Dedifferentiated amniotic fluid mesenchymal stem cell (primary cell): Measurements from ENCODE around the gene CTSS.

ENCODE experiments used
- DNase-seq: peaks from one replicate; pipeline ENCODE4 v3.0.0-alpha.2; 2016; ENCODE audit errors: extremely low spot score

Gene CTSS

GRCh38 chr1:150696995-150697927 is 68.3 kb downstream of the CTSS start, which contains the start of gene GOLPH3L:
Gene GOLPH3L, minus strand, starts transcription at chr1:150697154. Its CDS starts 2,316 bp downstream, at chr1:150694838.
- peak; percentile 98 for DNase-seq

DNA sequence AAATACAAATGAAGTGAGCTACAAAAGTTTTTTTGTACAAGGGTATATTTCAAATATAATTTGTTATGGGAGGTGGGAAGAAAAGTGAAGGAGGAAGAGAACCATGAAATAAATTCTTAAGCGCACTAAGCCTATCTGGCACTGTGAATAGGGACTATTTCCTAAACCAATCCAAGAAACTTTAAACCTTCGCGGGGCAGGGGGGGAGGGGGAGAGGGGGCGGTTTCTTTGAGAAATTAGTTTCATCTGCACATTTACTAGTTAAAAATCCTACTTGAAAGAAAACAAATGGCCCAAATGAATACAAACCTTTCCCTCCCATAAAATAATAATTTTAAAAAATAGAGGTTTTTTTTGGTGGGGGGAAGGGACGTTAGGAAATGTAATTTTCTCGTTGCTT is 69.0 kb downstream of the CTSS start:
- no peak for DNase-seq

GRCh38 chr1:150696162-150696561 is 69.4 kb downstream of the CTSS start:
- no peak for DNase-seq

DNA sequence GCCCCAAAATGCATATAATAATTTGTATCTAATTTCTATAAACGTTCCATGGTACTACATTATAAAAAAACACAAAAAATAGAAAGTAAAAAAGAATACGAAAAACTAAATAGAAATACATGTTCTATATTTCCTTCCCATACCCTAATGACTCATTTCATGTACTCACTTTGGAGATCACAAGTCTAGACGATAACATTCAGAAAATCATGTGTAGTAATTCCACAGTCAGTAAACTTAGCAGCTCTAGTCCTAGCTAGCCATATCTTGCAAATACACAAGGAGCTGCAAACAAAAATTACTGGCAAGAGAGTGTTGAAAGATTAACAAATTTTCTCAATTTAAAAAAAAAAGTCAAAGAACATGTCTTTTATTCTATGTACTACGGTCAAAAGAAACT is 70.0 kb downstream of the CTSS start:
- no peak for DNase-seq

- DNase-seq, result no peak
Measured at GRCh38 chr1:150692720-150693119, 72.9 kb downstream of the CTSS start.

GRCh38 chr1:150688763-150689162 is 76.8 kb downstream of the CTSS start:
- DNase-seq, result no peak

DNA sequence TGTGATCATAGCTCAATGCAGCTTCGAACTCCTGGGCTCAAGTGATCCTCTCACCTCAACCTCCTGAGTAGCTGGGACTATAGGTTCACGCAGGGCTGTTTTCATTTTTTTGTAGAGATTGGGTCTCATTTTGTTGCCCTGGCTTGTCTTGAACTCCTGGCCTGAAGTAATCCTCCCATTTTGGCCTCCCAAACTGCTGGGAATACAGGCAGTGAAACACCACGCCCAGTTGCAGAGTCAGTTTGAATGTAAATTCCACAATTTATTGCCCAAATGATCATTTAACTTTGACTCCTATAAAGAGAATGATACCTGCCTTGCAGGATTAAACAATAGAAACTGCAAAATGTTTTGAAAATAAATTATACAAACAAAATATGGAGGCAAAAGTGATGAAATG is 79.3 kb downstream of the CTSS start:
- DNase-seq, result no peak

- DNase-seq, result no peak
Measured at GRCh38 chr1:150683914-150684313, 81.7 kb downstream of the CTSS start.
